Measurements from ENCODE around the gene RTL3.
"Not testable (repeated sequence)": the region's sequence is repeated elsewhere in the genome, so short reads cannot be mapped to it uniquely, and the experiment has no call there.

The RTL3 gene

DNA sequence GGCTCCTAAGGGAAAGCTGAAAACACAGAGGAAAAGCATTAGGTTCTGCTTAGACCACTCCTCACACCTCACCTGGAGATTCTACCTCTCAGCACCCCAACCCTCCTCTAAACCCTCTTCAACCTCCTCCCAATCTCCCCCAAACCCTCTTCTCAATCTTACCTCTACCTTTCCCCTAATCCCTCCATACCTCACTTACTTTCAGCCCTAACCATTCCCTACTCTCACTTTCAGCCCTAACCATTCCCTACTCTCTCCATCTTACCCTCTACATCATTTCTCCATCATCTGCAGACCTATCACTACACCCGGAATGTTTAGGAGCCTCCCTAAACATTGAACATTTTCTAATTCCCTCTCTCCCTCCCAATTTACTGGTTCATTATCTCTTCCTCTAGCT, 3.5 kb downstream of the RTL3 start:
- no peak for DNase-seq
- H3K4me1 Mint-ChIP-seq, result peaks cover 10% of the 10 kb centered on the region
- peaks cover 15% of the 10 kb centered on the region for H3K9me3 Mint-ChIP-seq
- no peaks in the 10 kb centered on the region for H3K36me3 Mint-ChIP-seq (ENCODE audit: low read depth)
- no peaks in the 10 kb centered on the region for H3K27me3 Mint-ChIP-seq (ENCODE audit: low read depth, poor library complexity)
- no peak overlapping the region for H3K27ac Mint-ChIP-seq
- no peak for TF ChIP-seq CTCF (IDR thresholded peaks at IDR 0.05)
- H3K4me3 Mint-ChIP-seq, result no peak overlapping the region

DNA sequence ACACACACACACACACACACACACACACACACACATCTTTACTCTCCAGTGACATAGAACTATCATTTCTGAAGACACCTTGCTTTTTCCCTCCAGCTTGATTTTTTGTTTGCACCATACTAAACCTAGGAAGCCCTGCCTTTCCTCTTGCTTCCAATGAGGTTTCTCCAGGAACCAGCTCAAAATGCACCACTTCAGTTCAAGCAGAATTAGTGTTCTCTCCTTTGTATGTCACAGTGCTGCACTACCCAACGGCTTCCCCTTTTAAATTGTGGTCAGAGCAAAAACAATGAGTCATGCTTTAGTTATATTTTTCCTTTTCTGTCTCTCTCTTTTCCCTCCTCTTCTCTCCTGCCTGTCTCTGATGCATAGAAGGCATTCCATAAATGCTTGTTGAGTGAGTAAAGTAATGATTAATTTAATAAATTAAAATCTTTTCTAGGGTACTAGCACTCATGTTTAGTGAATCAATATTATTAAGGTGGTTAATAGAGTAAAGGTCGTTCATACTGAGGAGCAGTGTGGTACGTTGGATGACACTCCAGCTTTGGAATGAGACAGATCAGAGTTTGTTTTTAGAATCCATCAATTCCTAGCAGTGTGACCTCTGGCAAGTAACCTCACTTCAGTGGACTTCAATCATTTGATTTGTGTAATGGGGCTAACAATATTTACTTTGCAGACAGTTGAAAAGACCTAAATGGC, 5.9 kb downstream of the RTL3 start:
- no peak overlapping the region for H3K27ac Mint-ChIP-seq
- peaks cover 16% of the 10 kb centered on the region for H3K9me3 Mint-ChIP-seq
- DNase-seq, result no peak
- no peak overlapping the region for H3K4me3 Mint-ChIP-seq
- no peak for TF ChIP-seq CTCF (IDR thresholded peaks at IDR 0.05)
- no peaks in the 10 kb centered on the region for H3K27me3 Mint-ChIP-seq (ENCODE audit: low read depth, poor library complexity)
- H3K4me1 Mint-ChIP-seq, result peaks cover 10% of the 10 kb centered on the region
- no peaks in the 10 kb centered on the region for H3K36me3 Mint-ChIP-seq (ENCODE audit: low read depth)

DNA sequence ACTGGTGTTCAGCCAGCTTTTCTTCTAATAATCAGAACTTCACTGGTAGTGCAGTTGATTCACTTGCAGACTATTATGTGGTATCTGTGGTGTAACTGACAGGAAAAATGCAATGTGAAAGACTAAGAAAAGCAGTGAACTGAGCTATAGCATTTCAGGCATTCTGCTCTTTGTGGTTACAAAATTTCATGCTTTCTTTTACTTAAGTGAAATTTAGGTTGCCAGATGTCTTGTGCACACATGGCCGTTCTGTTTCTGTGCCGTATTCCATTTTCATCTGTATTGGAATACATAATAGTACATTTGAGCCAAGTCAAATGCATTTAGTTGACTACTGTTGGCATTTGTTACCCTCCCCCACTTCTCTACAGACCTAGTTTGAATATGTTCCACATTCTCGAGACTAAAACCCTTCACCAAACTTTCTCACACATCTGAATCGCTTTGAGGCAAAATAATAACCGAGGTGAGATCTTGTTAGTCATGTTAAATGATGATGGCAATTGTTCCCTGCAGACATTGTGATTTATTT, 8.2 kb downstream of the RTL3 start:
- DNase-seq, result no peak
- Mint-ChIP-seq H3K27ac (no peak overlapping the region), H3K4me1 (peaks cover 10% of the 10 kb centered on the region), H3K9me3 (peaks cover 18% of the 10 kb centered on the region), H3K36me3 (ENCODE audit: low read depth) (no peaks in the 10 kb centered on the region), H3K4me3 (no peak overlapping the region), H3K27me3 (ENCODE audit: low read depth, poor library complexity) (peaks cover 4% of the 10 kb centered on the region)
- TF ChIP-seq CTCF (IDR thresholded peaks at IDR 0.05), result no peak

DNA sequence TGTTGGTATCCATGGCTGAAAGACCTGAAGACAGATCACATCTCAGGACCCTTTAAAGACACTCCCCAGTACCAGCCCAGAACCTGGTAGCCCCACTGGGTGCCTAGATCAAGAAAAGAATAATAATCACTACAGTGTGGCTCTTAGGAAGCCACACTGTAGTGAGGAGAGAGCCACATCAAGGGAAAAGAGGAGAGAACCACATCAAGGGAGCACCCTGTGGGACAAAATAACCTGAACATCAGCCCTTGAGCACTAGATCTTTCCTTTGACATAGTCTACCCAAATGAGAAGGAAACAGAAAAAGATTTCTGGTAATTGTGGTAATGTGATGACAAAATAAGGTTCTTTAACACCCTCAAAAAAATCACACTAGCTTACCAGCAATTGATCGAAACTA, 15.3 kb downstream of the RTL3 start:
- no peak overlapping the region for H3K27ac Mint-ChIP-seq
- H3K27me3 Mint-ChIP-seq (ENCODE audit: low read depth, poor library complexity), result peaks cover 4% of the 10 kb centered on the region
- H3K9me3 Mint-ChIP-seq, result peaks cover 44% of the 10 kb centered on the region
- no peaks in the 10 kb centered on the region for H3K4me1 Mint-ChIP-seq
- no peaks in the 10 kb centered on the region for H3K36me3 Mint-ChIP-seq (ENCODE audit: low read depth)
- H3K4me3 Mint-ChIP-seq, result no peak overlapping the region
- DNase-seq, result no peak
- TF ChIP-seq CTCF (IDR thresholded peaks at IDR 0.05), result no peak

GRCh38 chrX:78643096-78643495, 16.0 kb downstream of the RTL3 start:
- H3K4me3 Mint-ChIP-seq, result no peak overlapping the region
- H3K4me1 Mint-ChIP-seq, result no peaks in the 10 kb centered on the region
- H3K36me3 Mint-ChIP-seq (ENCODE audit: low read depth), result no peaks in the 10 kb centered on the region
- peaks cover 49% of the 10 kb centered on the region for H3K9me3 Mint-ChIP-seq
- no peak overlapping the region for H3K27ac Mint-ChIP-seq
- peaks cover 4% of the 10 kb centered on the region for H3K27me3 Mint-ChIP-seq (ENCODE audit: low read depth, poor library complexity)
- no peak for TF ChIP-seq CTCF (IDR thresholded peaks at IDR 0.05)
- no peak for DNase-seq

GRCh38 chrX:78636096-78636495, 23.0 kb downstream of the RTL3 start:
- not testable (repeated sequence) for H3K36me3 Mint-ChIP-seq (ENCODE audit: low read depth); H3K4me3 Mint-ChIP-seq; H3K4me1 Mint-ChIP-seq; H3K27ac Mint-ChIP-seq; H3K27me3 Mint-ChIP-seq (ENCODE audit: low read depth, poor library complexity); DNase-seq
- peaks cover 60% of the 10 kb centered on the region for H3K9me3 Mint-ChIP-seq

Measured in nephron progenitor cell (in vitro differentiated cells).